Activated CD8-positive, alpha-beta memory T cell treated with anti-CD3 and anti-CD28 coated beads, Interleukin-2, amount 50 U/mL, for 4 hours (primary cell): Measurements from ENCODE around the gene BIRC3.

Experiments used
- DNase-seq: peaks from one replicate; pipeline ENCODE4 v3.0.0-alpha.2; 2020

Gene BIRC3

DNA sequence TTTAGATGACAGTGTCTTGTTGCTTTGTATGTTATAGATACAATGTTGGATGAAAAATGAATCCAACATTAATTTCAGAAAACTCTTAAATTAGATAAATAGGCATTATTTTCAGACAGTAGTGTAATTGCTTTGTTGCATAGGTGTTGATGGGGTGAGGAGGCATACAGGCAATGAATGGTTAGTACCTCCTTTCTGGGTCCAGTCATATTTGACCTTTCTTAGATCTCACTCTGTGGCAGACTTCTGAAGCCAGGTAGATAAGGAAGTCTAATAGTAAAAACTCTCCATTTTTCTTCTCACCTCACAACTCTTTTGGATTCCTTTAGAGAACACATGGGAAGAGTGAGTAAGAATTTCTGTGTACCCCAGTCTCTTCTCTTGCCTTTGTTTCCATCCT lies 61.5 kb downstream of the BIRC3 start:
- DNase-seq, result no peak

DNA sequence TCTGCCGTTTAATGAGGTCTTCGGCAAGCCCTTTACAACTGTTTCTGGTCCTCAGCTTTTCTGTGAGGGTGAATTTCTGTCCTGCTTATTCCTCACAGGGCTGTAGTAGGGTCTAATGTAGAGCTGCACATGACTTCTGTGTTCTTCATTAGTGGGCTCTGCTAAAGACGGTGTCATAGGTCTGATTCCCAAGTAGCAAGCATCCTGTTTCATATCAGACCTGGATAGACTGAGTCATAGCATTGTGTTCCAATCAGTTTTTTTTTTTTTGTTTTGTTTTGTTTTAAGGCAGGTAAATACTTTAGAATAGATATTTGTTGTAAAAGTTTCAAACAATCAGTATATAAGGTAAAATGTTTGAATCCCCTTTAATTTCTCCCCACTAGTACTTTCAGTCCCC lies 65.1 kb downstream of the BIRC3 start:
- no peak for DNase-seq

DNA sequence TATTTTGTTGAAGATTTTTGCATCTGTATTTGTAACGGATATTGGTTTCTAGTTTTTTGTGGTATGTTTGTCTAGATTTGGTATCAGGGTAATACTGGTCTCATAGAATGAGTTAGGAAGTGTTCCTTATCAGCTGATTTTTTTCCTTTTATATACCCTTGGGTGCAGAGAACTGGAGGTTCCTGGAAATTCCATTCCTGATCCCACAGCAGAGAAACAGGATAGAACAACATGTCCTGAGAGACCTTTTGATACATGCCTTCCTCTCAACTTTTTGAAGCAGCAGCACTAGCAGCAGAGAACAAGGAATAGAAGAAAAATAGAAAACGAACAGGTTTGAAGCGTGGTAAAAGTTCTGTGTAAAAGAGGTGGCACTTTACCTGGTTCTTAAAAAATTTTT lies 66.6 kb downstream of the BIRC3 start:
- DNase-seq, result no peak

DNA sequence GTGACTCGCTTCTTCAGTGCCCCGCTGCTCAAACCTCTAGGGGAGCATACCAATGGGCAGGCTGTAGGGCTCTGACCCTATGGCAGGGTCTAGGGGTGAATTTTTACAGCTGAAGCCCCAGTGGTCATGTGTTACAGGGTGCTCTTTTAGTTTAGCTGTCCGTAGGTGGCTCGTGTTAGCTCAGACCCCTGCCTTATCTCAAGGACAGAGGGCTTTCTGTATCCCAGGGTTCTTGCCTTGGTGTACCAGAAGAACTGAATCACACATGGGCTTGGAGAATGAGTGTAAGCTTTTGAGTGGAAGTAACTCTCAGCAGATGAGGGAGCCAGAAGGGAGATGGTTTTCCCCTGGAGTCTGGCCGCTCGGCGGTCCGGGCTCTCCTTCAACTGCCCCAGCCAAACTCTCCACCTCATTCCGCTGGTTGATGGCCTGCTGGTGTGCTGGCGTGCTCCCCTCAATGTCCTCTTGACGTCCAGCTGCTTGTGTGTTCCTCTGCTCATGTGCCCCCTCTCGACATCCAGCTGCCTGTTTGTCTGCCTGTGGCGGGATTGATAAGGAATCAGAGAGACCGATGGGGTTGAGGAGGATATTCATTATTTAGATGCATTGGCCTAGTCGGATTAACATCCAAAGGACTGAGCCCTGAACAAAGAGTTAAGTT lies 67.3 kb downstream of the BIRC3 start:
- DNase-seq, result no peak

DNA sequence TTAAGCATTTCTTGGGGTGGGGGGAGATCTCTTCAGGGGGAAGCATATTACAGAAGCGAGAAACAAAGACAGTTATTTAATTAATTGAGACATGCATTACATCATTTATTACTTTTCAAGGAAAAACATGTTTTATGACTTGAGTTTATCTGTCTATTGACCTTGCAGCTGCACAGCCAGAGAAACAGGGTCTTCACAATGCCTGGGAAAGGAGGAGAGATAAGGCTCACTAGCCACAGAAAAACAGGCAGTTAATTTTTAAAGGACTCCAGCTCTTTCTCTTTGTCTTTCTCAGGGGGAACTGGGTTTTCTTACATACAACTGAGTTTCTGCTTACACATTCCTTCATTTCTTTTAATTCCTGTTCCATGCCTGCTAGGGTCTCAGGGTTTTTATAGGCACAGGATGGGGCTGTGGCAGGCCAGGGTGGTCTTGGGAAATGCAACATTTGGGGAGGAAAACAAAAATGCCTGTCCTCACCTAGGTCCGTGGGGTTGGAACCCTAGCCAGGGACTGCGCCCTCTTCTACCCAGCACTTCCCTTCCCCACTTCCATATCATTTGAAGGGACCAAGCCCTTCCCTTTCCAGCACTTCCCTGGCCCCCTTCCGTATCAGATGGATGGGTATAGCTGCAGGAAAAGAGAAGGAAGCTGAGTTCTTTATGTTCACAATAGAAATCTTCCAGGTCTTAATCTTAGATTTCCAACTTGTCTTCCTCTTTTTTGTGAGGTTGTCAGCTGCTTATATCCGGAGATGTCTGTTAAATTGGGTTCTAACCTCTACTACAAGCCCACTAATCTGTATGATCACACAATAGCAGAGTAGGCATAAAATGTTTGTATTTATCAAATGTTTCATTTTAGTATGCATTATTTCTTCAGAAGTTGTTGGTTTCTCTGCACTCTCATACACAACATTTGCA lies 68.1 kb downstream of the BIRC3 start:
- no peak for DNase-seq

DNA sequence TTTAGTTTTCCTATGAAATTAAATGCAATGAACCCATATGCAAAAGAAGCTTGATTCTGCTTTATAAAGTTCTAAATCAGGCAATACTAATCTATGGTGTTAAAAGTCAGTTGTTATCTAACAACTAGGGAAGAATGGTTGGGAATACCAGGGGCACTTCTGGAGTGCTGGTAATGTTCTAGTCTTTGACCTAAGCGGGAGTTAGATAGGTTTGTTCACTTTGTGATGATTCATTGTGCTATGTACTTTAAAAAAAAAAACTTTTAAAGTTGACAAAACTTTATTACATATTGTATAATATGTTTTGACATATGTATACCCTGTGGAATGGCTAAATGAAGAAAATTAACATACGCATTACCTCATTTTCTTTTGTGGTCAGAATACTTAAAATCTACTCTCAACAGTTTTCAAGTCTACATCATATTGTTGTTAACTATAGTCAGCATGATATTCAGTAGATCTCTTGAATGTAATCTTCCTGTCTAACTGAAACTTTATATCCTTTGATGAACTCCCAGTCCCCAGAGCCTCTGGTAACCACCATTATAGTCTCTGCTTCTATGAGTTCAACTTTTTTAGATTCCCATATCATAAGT lies 69.0 kb downstream of the BIRC3 start:
- no peak for DNase-seq

DNA sequence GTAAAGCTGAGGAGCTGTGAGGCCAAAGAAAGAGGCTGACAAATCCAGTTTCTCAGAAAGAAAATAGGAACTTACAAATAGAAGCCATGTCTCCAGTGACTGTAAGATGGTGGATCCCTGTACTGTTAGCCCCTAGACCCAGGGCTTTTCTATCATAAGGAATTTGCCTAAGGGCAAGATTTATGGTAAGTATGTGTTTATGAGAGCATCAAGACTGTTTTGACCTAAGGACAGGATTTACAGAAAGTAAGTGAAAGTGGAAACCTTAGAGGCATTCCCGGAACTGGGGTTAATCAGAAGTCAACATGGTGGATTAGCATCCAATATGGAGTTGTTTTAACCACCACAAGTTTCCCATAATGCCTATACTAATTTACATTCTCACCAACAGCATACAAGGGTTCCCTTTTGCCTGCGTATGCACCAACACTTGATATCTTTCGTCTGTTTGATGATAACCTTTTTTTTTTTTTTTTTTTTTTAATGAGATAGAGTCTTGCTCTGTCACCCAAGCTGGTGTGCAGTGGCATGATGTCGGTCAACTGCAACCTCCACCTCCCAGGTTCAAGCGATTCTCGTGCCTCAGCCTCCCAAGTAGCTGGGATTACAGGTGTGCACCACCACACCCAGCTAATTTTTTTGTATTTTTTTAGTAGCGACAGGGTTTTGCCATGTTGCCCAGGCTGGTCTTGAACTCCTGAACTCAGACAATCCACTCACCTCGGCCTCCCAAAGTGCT lies 69.9 kb downstream of the BIRC3 start:
- DNase-seq, result no peak
